Keratinocyte (primary cell): ENCODE results near the gene DELE1. TPM values are rescaled to one million over a fixed set of nuclear protein-coding genes. Genes with fewer than 3 reads are reported as not detected.

Experiments used
- DNase-seq: peaks from one replicate; pipeline ENCODE4 v3.0.0-alpha.2; 2011; ENCODE audit warnings: low read depth, missing footprints, low spot score
- FAIRE-seq: peaks from 2 replicates; lab custom pipeline; 2011; peaks lifted over from hg19 to GRCh38; lab: Jason Lieb, UNC
- H2AFZ ChIP-seq: 2 replicates; pipeline ENCODE4 v1.6.0; 2012; ENCODE audit warnings: low read length, control low read depth, inconsistent platforms; ENCODE audit not compliant: control insufficient read depth
- H3K27ac ChIP-seq: 2 replicates; pipeline ENCODE4 v1.5.1; 2011; ENCODE audit warnings: low read length; ENCODE audit not compliant: control insufficient read depth, insufficient read depth
- H3K27me3 ChIP-seq: 3 replicates; pipeline ENCODE4 v1.6.0; 2011; ENCODE audit warnings: low read length; ENCODE audit not compliant: control insufficient read depth, insufficient read depth; ENCODE audit errors: extremely low read depth
- H3K36me3 ChIP-seq, 2 experiments: 2 replicates in 1 of 2; 3 replicates in 1 of 2; pipeline ENCODE4 v1.5.1; 2011; ENCODE audit warnings: low read length in 2 of 2, mild to moderate bottlenecking in 1 of 2; ENCODE audit not compliant: control insufficient read depth in 2 of 2, insufficient read depth in 2 of 2; ENCODE audit errors: extremely low read depth in 1 of 2
- H3K4me1 ChIP-seq: 3 replicates; pipeline ENCODE4 v1.5.1; 2011; ENCODE audit warnings: low read length; ENCODE audit not compliant: control insufficient read depth, insufficient read depth; ENCODE audit errors: extremely low read depth
- H3K4me2 ChIP-seq: 3 replicates; pipeline ENCODE4 v1.6.0; 2011; ENCODE audit warnings: low read depth, low read length; ENCODE audit not compliant: control insufficient read depth, insufficient read depth; ENCODE audit errors: extremely low read depth
- H3K4me3 ChIP-seq, 3 experiments: fragments of 200-600 bp in 1 of 3; sonication (generic) in 1 of 3; 2 replicates in 2 of 3; 3 replicates in 1 of 3; pipeline ENCODE4 v1.5.1; 2011 to 2016; ENCODE audit warnings: low read length in 3 of 3, mild to moderate bottlenecking in 3 of 3, control low read depth in 2 of 3, inconsistent platforms in 1 of 3, low read depth in 1 of 3, mixed read lengths in 1 of 3, mixed run types in 1 of 3, moderate library complexity in 1 of 3; ENCODE audit not compliant: control insufficient read depth in 2 of 3, insufficient read depth in 2 of 3; ENCODE audit errors: extremely low read depth in 1 of 3
- H3K79me2 ChIP-seq: 2 replicates; pipeline ENCODE4 v1.6.0; 2012; ENCODE audit warnings: low read length; ENCODE audit not compliant: control insufficient read depth, insufficient read depth
- H3K9ac ChIP-seq: 3 replicates; pipeline ENCODE4 v1.6.0; 2011; ENCODE audit warnings: low read length; ENCODE audit not compliant: control insufficient read depth, insufficient read depth; ENCODE audit errors: extremely low read depth
- H3K9me1 ChIP-seq: 3 replicates; pipeline ENCODE4 v1.6.0; 2011; ENCODE audit warnings: low read length; ENCODE audit not compliant: control insufficient read depth, insufficient read depth; ENCODE audit errors: extremely low read depth
- H3K9me3 ChIP-seq: 2 replicates; pipeline ENCODE4 v1.5.1; 2012; ENCODE audit warnings: low read depth, low read length; ENCODE audit not compliant: control insufficient read depth
- H4K20me1 ChIP-seq: 3 replicates; pipeline ENCODE4 v1.6.0; 2011; ENCODE audit warnings: low read length; ENCODE audit not compliant: control insufficient read depth, insufficient read depth; ENCODE audit errors: extremely low read depth
- CTCF ChIP-seq, 3 experiments: IDR thresholded peaks in 1 of 3; conservative IDR thresholded peaks in 1 of 3; optimal IDR thresholded peaks in 1 of 3; 2 replicates in 2 of 3; 3 replicates in 1 of 3; pipeline versions ENCODE3 to v1.5.1; 2011; ENCODE audit warnings: low read length in 3 of 3, mild to moderate bottlenecking in 3 of 3, moderate library complexity in 2 of 3, control low read depth in 1 of 3, inconsistent platforms in 1 of 3; ENCODE audit not compliant: insufficient read depth in 2 of 3; ENCODE audit errors: extremely low read depth in 1 of 3
- EZH2 ChIP-seq: IDR thresholded peaks from one replicate; pipeline ENCODE4 v1.6.1; 2012; ENCODE audit warnings: inconsistent platforms, mild to moderate bottlenecking, low read length, moderate library complexity
- dilution Hi-C: fragments of 300-500 bp; cut with MboI; formaldehyde crosslinking; loops from one replicate; pipeline ENCODE4 v1.7.0; 2020; ENCODE audit warnings: low sequenced_read_pairs; ENCODE audit not compliant: extremely low pct_ligation_motif_present
- polyA plus RNA-seq, 5 experiments: library from polyadenylated mRNA; depleted of rRNA in 3 of 5; stranded (reverse) in 3 of 5; stranded (forward) in 1 of 5; unstranded in 1 of 5; fragments of >200 nt; gene quantifications; 1 replicate in 1 of 5; 2 replicates in 3 of 5; 3 replicates in 1 of 5; pipeline versions ENCODE4 v1.2.1 to v1.2.3, GENCODE V29; 2011 to 2012; ENCODE audit warnings: missing spikeins in 2 of 5, low read depth in 1 of 5, low replicate concordance in 1 of 5

The DELE1 gene
- polyA plus RNA-seq, 1 donor (not counting 4 experiments of a cell fraction or from before 2014, with no cell fraction given), result 37.5 TPM

GRCh38 chr5:141908796-141909195, 14.9 kb upstream of the DELE1 start:
- TF ChIP-seq EZH2, result no peak
- TF ChIP-seq CTCF (optimal IDR thresholded peaks at IDR 0.05 in 1 of 3, IDR thresholded peaks at IDR 0.05 in 1 of 3, conservative IDR thresholded peaks at IDR 0.05 in 1 of 3; ENCODE audit: extremely low read depth in 1 of 3, insufficient read depth in 2 of 3, low read length in 3 of 3), result no peak
- no peaks in the 10 kb centered on the region for H3K9me1 ChIP-seq
- no peaks in the 10 kb centered on the region for H3K36me3 ChIP-seq
- peaks cover 3% of the 10 kb centered on the region for H3K27me3 ChIP-seq
- no peak overlapping the region for H3K27ac ChIP-seq
- H3K9ac ChIP-seq, result no peak overlapping the region
- H4K20me1 ChIP-seq, result no peaks in the 10 kb centered on the region
- FAIRE-seq (peak; percentile 71), DNase-seq (no peak)
- H3K79me2 ChIP-seq, result no peaks in the 10 kb centered on the region
- H3K4me2 ChIP-seq, result no peak overlapping the region
- H3K9me3 ChIP-seq, result no peaks in the 10 kb centered on the region
- peaks cover 8% of the 10 kb centered on the region for H3K4me1 ChIP-seq
- no peak overlapping the region for H2AFZ ChIP-seq
- H3K4me3 ChIP-seq, result no peak overlapping the region
- dilution Hi-C loops, result no loop called here

GRCh38 chr5:141909212-141909611, 14.5 kb upstream of the DELE1 start:
- no peak for FAIRE-seq
- Histone ChIP-seq H3K9ac (no peak overlapping the region), H3K27me3 (peaks cover 7% of the 10 kb centered on the region), H3K4me1 (peaks cover 8% of the 10 kb centered on the region), H4K20me1 (no peaks in the 10 kb centered on the region), H3K9me1 (no peaks in the 10 kb centered on the region), H3K4me3 (no peak overlapping the region), H3K27ac (no peak overlapping the region), H2AFZ (no peak overlapping the region), H3K79me2 (no peaks in the 10 kb centered on the region), H3K9me3 (no peaks in the 10 kb centered on the region), H3K36me3 (no peaks in the 10 kb centered on the region), H3K4me2 (no peak overlapping the region)
- dilution Hi-C loops, result no loop called here
- TF ChIP-seq CTCF (optimal IDR thresholded peaks at IDR 0.05 in 1 of 3, IDR thresholded peaks at IDR 0.05 in 1 of 3, conservative IDR thresholded peaks at IDR 0.05 in 1 of 3; ENCODE audit: extremely low read depth in 1 of 3, insufficient read depth in 2 of 3, low read length in 3 of 3) (no peak), EZH2 (no peak)
- no peak for DNase-seq
